ENCODE measurements around the gene LRP2BP. TPM values are rescaled to one million over a fixed set of nuclear protein-coding genes. Genes with fewer than 3 reads are reported as not detected.
"Not testable (repeated sequence)": the region's sequence is repeated elsewhere in the genome, so short reads cannot be mapped to it uniquely, and the experiment has no call there.

Gene LRP2BP
- total and polyA plus RNA-seq, 5 donors = 1.3 to 2.9 (median 1.7) TPM

- no peak for DNase-seq
- H3K27me3 ChIP-seq (ENCODE audit: control insufficient read depth, insufficient read depth) = no peaks in the 10 kb centered on the region
- WGBS = 99% methylated on average over 1 of the region's 1 CpG
- no peaks in the 10 kb centered on the region for H3K4me1 ChIP-seq (ENCODE audit: control insufficient read depth, insufficient read depth, low read length)
- intact Hi-C loops (cut with DNase I) = no loop called here
- H3K9me3 ChIP-seq (ENCODE audit: control insufficient read depth, low read length) = no peaks in the 10 kb centered on the region
- no peak overlapping the region for H3K27ac ChIP-seq (ENCODE audit: low read length)
- H3K4me3 ChIP-seq (ENCODE audit: low read length) = no peak overlapping the region
- no peak for ATAC-seq
Measured at GRCh38 chr4:185323606-185324005, 72.1 kb downstream of the LRP2BP start.

DNA sequence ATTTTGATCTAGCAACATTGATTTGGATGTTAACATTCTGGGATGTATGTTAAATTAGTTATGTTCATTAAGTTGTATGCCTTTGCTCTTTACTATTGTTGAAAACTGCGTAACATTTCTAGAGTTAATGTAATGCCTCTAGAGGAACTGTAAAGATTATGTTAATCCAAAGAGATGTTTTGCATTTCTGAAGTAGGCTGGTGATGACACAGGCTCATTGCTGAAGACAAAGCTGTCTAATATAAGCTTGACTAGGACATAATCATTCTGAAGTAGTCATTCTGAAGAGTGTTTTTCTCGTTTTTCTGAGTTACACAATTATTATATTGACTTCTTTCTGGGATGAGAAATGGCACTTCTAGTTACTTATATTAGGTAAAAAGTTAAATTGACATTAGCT, 72.9 kb downstream of the LRP2BP start:
- no peak for ATAC-seq
- DNase-seq = no peak
- intact Hi-C loops (cut with DNase I) = no loop called here
- H3K27me3 ChIP-seq (ENCODE audit: control insufficient read depth, insufficient read depth) = no peaks in the 10 kb centered on the region
- no peak overlapping the region for H3K27ac ChIP-seq (ENCODE audit: low read length)
- H3K4me3 ChIP-seq (ENCODE audit: low read length) = no peak overlapping the region
- H3K4me1 ChIP-seq (ENCODE audit: control insufficient read depth, insufficient read depth, low read length) = no peaks in the 10 kb centered on the region
- WGBS = 87% methylated on average over 2 of the region's 2 CpGs
- no peaks in the 10 kb centered on the region for H3K9me3 ChIP-seq (ENCODE audit: control insufficient read depth, low read length)

- no peaks in the 10 kb centered on the region for H3K9me3 ChIP-seq (ENCODE audit: control insufficient read depth, low read length)
- H3K27ac ChIP-seq (ENCODE audit: low read length) = no peak overlapping the region
- 45% methylated on average over 2 of the region's 2 CpGs for WGBS
- intact Hi-C loops (cut with DNase I) = no loop called here
- H3K4me1 ChIP-seq (ENCODE audit: control insufficient read depth, insufficient read depth, low read length) = no peaks in the 10 kb centered on the region
- ATAC-seq (no peak), DNase-seq (no peak)
- H3K27me3 ChIP-seq (ENCODE audit: control insufficient read depth, insufficient read depth) = no peaks in the 10 kb centered on the region
- H3K4me3 ChIP-seq (ENCODE audit: low read length) = no peak overlapping the region
Measured at GRCh38 chr4:185318679-185319078, 77.0 kb downstream of the LRP2BP start.

DNA sequence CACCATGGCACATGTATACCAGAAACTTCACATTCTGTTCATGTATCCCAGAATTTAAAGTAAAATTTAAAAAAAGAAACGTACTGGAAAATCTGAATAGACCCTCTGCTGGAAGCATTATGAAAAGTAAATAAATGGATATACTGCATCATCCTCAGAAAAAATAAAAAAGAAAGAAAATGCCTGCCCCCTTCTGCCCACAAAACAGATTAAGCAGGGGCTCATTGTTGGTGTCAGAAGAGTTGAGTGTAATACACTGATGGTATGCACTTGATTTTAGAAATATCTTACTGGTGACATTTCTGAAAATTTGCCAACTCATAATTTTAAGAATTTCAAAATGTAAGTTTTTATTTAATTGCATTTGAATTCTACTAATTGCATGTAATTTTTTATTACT, 77.8 kb downstream of the LRP2BP start:
- ATAC-seq = no peak
- H3K9me3 ChIP-seq (ENCODE audit: control insufficient read depth, low read length) = no peaks in the 10 kb centered on the region
- no peak overlapping the region for H3K27ac ChIP-seq (ENCODE audit: low read length)
- 89% methylated on average over 1 of the region's 1 CpG for WGBS
- no peak for DNase-seq
- intact Hi-C loops (cut with DNase I) = no loop called here
- H3K4me1 ChIP-seq (ENCODE audit: control insufficient read depth, insufficient read depth, low read length) = no peaks in the 10 kb centered on the region
- no peak overlapping the region for H3K4me3 ChIP-seq (ENCODE audit: low read length)
- no peaks in the 10 kb centered on the region for H3K27me3 ChIP-seq (ENCODE audit: control insufficient read depth, insufficient read depth)

DNA sequence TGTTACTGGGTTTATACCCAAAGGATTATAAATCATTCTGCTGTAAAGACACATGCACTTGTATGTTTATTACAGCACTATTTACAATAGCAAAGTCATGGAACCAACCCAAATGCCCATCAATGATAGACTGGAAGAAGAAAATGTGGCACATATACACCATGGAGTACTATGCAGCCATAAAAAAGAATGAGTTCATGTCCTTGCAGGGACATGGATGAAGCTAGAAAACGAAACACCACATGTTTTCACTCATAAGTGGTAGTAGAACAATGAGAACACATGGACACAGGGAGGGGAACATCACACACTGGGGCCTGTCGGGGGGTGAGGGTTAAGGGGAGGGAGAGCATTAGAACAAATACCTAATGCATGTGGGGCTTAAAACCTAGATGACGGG, 78.3 kb downstream of the LRP2BP start:
- DNase-seq; H3K9me3 ChIP-seq (ENCODE audit: control insufficient read depth, low read length); ATAC-seq; H3K27ac ChIP-seq (ENCODE audit: low read length); H3K4me1 ChIP-seq (ENCODE audit: control insufficient read depth, insufficient read depth, low read length); H3K4me3 ChIP-seq (ENCODE audit: low read length); intact Hi-C loops (cut with DNase I); H3K27me3 ChIP-seq (ENCODE audit: control insufficient read depth, insufficient read depth): not testable (repeated sequence)
- 98% methylated on average over 3 of the region's 3 CpGs for WGBS

Other genes with a start within 250 kb of the LRP2BP start
- gene CFAP97, start 191.9 kb downstream of the LRP2BP start, total RNA-seq = 10 to 100 TPM; 16.4 to 26.9 (median 18.4) TPM
- gene CFAP97, start 191.9 kb downstream of the LRP2BP start, polyA plus RNA-seq = 4.1 TPM
- gene SNX25, start 186.3 kb downstream of the LRP2BP start, total RNA-seq = 10 to 100 TPM; 16.9 to 19.9 (median 19.6) TPM
- 10.5 TPM for gene SNX25, start 186.3 kb downstream of the LRP2BP start, polyA plus RNA-seq
- 10 to 100 TPM; 11.6 to 14.4 (median 12.4) TPM for gene ANKRD37, start 917 bp upstream of the LRP2BP start, total RNA-seq
- 24.8 TPM for gene ANKRD37, start 917 bp upstream of the LRP2BP start, polyA plus RNA-seq
- gene UFSP2, start 30.0 kb upstream of the LRP2BP start, total RNA-seq = 10 to 100 TPM; 45.5 to 56.9 (median 52.2) TPM
- gene UFSP2, start 30.0 kb upstream of the LRP2BP start, polyA plus RNA-seq = 34.3 TPM
- 1 to 10 TPM; 1.4 to 3.7 (median 2.8) TPM for gene CCDC110, start 75.8 kb upstream of the LRP2BP start, total RNA-seq
- gene CCDC110, start 75.8 kb upstream of the LRP2BP start, polyA plus RNA-seq = 1.3 TPM
- gene PDLIM3, start 139.6 kb upstream of the LRP2BP start, total RNA-seq = 100 to 1,000 TPM; 267 to 965 (median 293) TPM
- 447 TPM for gene PDLIM3, start 139.6 kb upstream of the LRP2BP start, polyA plus RNA-seq

Measured in right cardiac atrium (tissue), 5 donors.